Body of pancreas (tissue), 4 donors: ENCODE measurements around the gene ZNF275. TPM values are rescaled to one million over a fixed set of nuclear protein-coding genes. Genes with fewer than 3 reads are reported as not detected.
"Not testable (repeated sequence)": the region's sequence is repeated elsewhere in the genome, so short reads cannot be mapped to it uniquely, and the experiment has no call there.

ENCODE experiments used
- ATAC-seq: fragments of 150-250 bp; one replicate; pipeline ENCODE4 v1.9.1; 2016
- DNase-seq, 4 donors: peaks; one replicate each; pipeline ENCODE4 v3.0.0-alpha.2; 2019
- H3K27ac ChIP-seq, 4 donors: fragments of 200-600 bp; sonication (generic); 1 replicate in 3 of 4; 2 replicates in 1 of 4; pipeline versions ENCODE4 v1.5.1 to v1.6.1; 2016 to 2019; ENCODE audit warnings: mild to moderate bottlenecking in 1 of 4, mixed read lengths in 1 of 4, moderate library complexity in 1 of 4
- H3K27me3 ChIP-seq, 2 donors: fragments of 200-600 bp; sonication (generic); one replicate each; pipeline ENCODE4 v1.6.0; 2016; ENCODE audit warnings: mild to moderate bottlenecking in 1 of 2
- H3K36me3 ChIP-seq, 2 donors: fragments of 200-600 bp; sonication (generic); replicated peaks in 1 of 2; 2 replicates each; pipeline ENCODE4 v1.5.1; 2016; ENCODE audit warnings: low read depth in 2 of 2; ENCODE audit not compliant: insufficient read depth in 1 of 2
- H3K4me1 ChIP-seq: fragments of 200-600 bp; sonication (generic); one replicate; pipeline ENCODE4 v1.6.0; 2016
- H3K4me3 ChIP-seq, 2 donors: fragments of 200-600 bp; sonication (generic); 1 replicate in 1 of 2; 2 replicates in 1 of 2; pipeline ENCODE4 v1.5.1; 2016 to 2019
- H3K9me3 ChIP-seq, 3 donors: fragments of 200-600 bp; sonication (generic); 1 replicate in 2 of 3; 2 replicates in 1 of 3; pipeline ENCODE4 v1.5.1; 2016
- CTCF ChIP-seq, 7 experiments: fragments of 450-650 bp in 4 of 7; fragments of 200-600 bp in 3 of 7; sonication (generic) in 3 of 7; IDR thresholded peaks; one replicate each; pipeline ENCODE4 v1.5.1; 2016 to 2019; ENCODE audit warnings: antibody characterized with exemption in 7 of 7
- POLR2A ChIP-seq, 3 donors: fragments of 450-650 bp; IDR thresholded peaks; one replicate each; pipeline ENCODE4 v1.6.1; 2016; ENCODE audit warnings: antibody characterized with exemption in 3 of 3, mild to moderate bottlenecking in 2 of 3
- WGBS, 2 donors: methylation state at CpG; one replicate each; pipeline ENCODE4 v1.1.5; 2017; 5-methylcytosine and 5-hydroxymethylcytosine counted together
- intact Hi-C: fragments of 100-400 bp; cut with DNase I; formaldehyde crosslinking; loops from one replicate; pipeline ENCODE4 v1.15.1; 2023
- total RNA-seq, 2 donors: library from RNA; depleted of rRNA; stranded (reverse); fragments of >200 nt; gene quantifications; one replicate each; pipeline ENCODE4 v1.1.0, GENCODE V29; 2016

The ZNF275 gene
- total RNA-seq, 2 donors from 2014 or later: 8.0 to 12.2 TPM

- no peak for ATAC-seq
- H3K9me3 ChIP-seq: no peaks in the 10 kb centered on the region
- H3K27me3 ChIP-seq: no peaks in the 10 kb centered on the region
- H3K4me1 ChIP-seq: no peaks in the 10 kb centered on the region
- WGBS, 2 donors: 60 to 88% methylated on average over 1 to 9 of the region's 14 CpGs
- no peak for TF ChIP-seq POLR2A (IDR thresholded peaks at IDR 0.05)
- TF ChIP-seq CTCF (IDR thresholded peaks at IDR 0.05): no peak
- no peak overlapping the region for H3K27ac ChIP-seq
- intact Hi-C loops: no loop called here
- DNase-seq: no peak
- H3K4me3 ChIP-seq: no peak overlapping the region
- H3K36me3 ChIP-seq: no peaks in the 10 kb centered on the region
Measured at GRCh38 chrX:153388722-153389459, 54.9 kb downstream of the ZNF275 start.

GRCh38 chrX:153389460-153389768 is 55.5 kb downstream of the ZNF275 start:
- DNase-seq, H3K27ac ChIP-seq, H3K27me3 ChIP-seq, intact Hi-C loops, H3K4me3 ChIP-seq, H3K4me1 ChIP-seq, H3K9me3 ChIP-seq, ATAC-seq, H3K36me3 ChIP-seq: not testable (repeated sequence)
- WGBS, 2 donors: 81 to 92% methylated on average over 4 to 6 of the region's 6 CpGs

GRCh38 chrX:153392642-153393321 is 58.8 kb downstream of the ZNF275 start:
- no peak for DNase-seq
- no peak overlapping the region for H3K4me3 ChIP-seq
- no peaks in the 10 kb centered on the region for H3K27me3 ChIP-seq
- no peaks in the 10 kb centered on the region for H3K36me3 ChIP-seq
- WGBS, 2 donors: 89 to 94% methylated on average over 3 to 10 of the region's 16 CpGs
- no peaks in the 10 kb centered on the region for H3K9me3 ChIP-seq
- ATAC-seq: no peak
- no peaks in the 10 kb centered on the region for H3K4me1 ChIP-seq
- no peak overlapping the region for H3K27ac ChIP-seq
- TF ChIP-seq POLR2A (IDR thresholded peaks at IDR 0.05): no peak
- TF ChIP-seq CTCF (IDR thresholded peaks at IDR 0.05): no peak
- intact Hi-C loops: no loop called here

GRCh38 chrX:153394612-153395011 is 60.7 kb downstream of the ZNF275 start:
- Histone ChIP-seq H3K27ac (no peak overlapping the region), H3K27me3 (no peaks in the 10 kb centered on the region), H3K4me3 (no peak overlapping the region), H3K9me3 (no peaks in the 10 kb centered on the region), H3K36me3 (no peaks in the 10 kb centered on the region), H3K4me1 (no peaks in the 10 kb centered on the region)
- ATAC-seq (no peak), DNase-seq (no peak)
- 75 to 77% methylated on average over 13 of the region's 13 CpGs for WGBS, 2 donors
- TF ChIP-seq CTCF (IDR thresholded peaks at IDR 0.05): no peak
- TF ChIP-seq POLR2A (IDR thresholded peaks at IDR 0.05): no peak
- intact Hi-C loops: no loop called here

- Histone ChIP-seq H3K36me3 (no peaks in the 10 kb centered on the region), H3K9me3 (no peaks in the 10 kb centered on the region), H3K27ac (no peak overlapping the region), H3K4me3 (no peak overlapping the region), H3K4me1 (no peaks in the 10 kb centered on the region), H3K27me3 (no peaks in the 10 kb centered on the region)
- DNase-seq: no peak
- 74 to 91% methylated on average over 3 to 8 of the region's 26 CpGs for WGBS, 2 donors
- no peak for ATAC-seq
- TF ChIP-seq POLR2A (IDR thresholded peaks at IDR 0.05): no peak
- intact Hi-C loops: no loop called here
Measured at GRCh38 chrX:153395613-153396319, 61.8 kb downstream of the ZNF275 start.
